ENCODE measurements around the gene TRIM40.

The TRIM40 gene

DNA sequence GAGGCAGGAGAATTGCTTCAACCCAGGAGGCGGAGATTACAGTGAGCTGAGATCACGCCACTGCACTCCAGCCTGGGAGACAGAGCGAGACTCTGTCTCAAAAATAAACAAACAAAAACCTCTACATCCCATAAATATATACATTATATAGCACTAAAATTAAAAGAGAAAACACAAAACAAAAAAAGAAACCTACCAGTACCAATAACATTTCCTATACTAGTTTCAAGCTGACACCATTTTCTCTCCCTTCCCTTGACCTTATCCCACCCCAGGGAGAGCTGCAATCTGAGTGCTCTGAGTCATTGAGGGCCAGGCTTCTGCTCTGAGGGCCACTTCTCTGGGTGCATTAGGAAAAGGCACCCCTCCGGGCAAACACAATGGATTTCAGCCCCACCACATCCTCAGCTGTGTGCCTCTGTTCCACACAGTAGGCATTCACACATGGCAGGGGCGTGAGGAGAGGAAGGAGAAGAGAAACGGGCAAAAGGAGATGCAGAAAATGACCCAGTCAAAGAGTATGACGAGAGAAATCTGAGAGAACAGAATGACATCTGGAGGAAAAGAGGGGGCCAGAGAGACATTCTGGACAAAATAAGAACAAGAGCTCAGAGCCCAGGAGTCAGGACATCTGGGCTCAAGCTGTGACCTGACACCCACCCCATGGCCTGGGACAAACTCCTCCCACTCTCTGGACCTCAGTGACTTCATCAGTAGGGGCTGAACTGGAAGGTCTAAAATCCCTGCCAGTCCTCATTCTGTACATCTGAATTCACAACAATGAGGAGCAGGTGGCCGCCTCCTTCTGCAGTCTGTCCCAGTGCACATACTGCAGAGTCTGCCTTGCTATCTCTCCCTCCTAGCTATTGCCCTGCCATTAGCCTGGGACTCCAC is 59.1 kb downstream of the TRIM40 start:
- no peak overlapping the region for H3K4me3 ChIP-seq (replicated peaks; ENCODE audit: low read depth, low read length)
- TF ChIP-seq, protein P1, sequence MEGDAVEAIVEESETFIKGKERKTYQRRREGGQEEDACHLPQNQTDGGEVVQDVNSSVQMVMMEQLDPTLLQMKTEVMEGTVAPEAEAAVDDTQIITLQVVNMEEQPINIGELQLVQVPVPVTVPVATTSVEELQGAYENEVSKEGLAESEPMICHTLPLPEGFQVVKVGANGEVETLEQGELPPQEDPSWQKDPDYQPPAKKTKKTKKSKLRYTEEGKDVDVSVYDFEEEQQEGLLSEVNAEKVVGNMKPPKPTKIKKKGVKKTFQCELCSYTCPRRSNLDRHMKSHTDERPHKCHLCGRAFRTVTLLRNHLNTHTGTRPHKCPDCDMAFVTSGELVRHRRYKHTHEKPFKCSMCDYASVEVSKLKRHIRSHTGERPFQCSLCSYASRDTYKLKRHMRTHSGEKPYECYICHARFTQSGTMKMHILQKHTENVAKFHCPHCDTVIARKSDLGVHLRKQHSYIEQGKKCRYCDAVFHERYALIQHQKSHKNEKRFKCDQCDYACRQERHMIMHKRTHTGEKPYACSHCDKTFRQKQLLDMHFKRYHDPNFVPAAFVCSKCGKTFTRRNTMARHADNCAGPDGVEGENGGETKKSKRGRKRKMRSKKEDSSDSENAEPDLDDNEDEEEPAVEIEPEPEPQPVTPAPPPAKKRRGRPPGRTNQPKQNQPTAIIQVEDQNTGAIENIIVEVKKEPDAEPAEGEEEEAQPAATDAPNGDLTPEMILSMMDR (IDR thresholded peaks at IDR 0.05; ENCODE audit: low read length, missing control alignments), result no peak
- DNase-seq (ENCODE audit: low read depth), result no peak

DNA sequence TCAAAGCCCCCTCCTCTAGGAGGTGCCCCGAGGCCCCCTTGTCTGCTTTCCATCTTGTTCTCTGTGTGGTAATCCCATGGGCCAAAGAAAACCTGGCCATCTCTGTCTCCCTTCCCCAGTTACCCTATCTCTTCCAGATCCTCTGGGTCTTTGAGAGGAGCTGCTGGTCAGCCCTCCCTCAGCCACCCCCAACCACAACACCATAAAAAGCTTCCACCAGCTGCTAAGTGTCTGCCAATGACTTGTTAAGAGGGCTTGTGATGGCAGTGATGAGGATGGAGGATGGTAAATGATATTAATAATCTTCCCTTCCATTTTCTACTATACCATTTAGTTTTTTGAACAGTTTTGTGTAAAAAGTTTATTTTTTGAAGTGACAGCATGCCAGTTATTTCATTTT is 60.0 kb downstream of the TRIM40 start:
- no peak for DNase-seq (ENCODE audit: low read depth)
- TF ChIP-seq, protein P1 (IDR thresholded peaks at IDR 0.05; ENCODE audit: low read length, missing control alignments), result no peak
- no peak overlapping the region for H3K4me3 ChIP-seq (replicated peaks; ENCODE audit: low read depth, low read length)

DNA sequence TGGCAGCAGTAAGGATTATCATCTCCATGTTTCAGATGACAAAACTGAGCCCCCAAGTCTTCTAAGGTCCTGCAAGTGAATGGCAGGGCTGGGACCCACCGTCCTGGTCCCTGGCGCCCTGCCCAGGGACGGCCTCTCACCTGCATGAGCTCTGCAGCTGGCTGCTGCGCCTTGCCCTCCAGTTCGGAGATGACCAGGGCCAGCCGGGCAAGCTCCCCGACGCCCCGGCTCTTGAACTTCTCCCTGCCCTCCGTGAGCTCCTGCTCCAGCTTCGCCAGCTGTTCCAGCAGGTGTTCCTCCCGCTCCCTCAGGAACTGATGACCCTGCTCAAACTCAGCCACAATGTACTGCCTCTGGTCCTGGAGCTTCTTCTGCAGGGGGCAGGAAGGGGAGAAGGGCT is 60.4 kb downstream of the TRIM40 start:
- DNase-seq (ENCODE audit: low read depth), result no peak
- TF ChIP-seq, protein P1 (IDR thresholded peaks at IDR 0.05; ENCODE audit: low read length, missing control alignments), result no peak

More for the DNA sequence above, 60.4 kb downstream of the TRIM40 start:
- H3K4me3 ChIP-seq (replicated peaks; ENCODE audit: low read depth, low read length), result no peak overlapping the region
